ENCODE results near the gene SERPINC1. TPM values are rescaled to one million over a fixed set of nuclear protein-coding genes. Genes with fewer than 3 reads are reported as not detected.

Gene SERPINC1
- total RNA-seq, 1 donor from 2014 or later: 0.22 TPM

- peaks cover 44% of the 10 kb centered on the region for H3K36me3 Mint-ChIP-seq
- no peak for DNase-seq (ENCODE audit: low spot score in 2 of 2, unreplicated experiment in 2 of 2)
- no peaks in the 10 kb centered on the region for H3K27me3 Mint-ChIP-seq (ENCODE audit: low read depth)
- H3K4me3 Mint-ChIP-seq: peak overlapping the region; percentile 99
- H3K4me1 Mint-ChIP-seq: peaks cover 42% of the 10 kb centered on the region
- no peak for TF ChIP-seq CTCF (IDR thresholded peaks at IDR 0.05; ENCODE audit: unreplicated experiment)
- peak overlapping the region; percentile 99 for H3K27ac Mint-ChIP-seq
- H3K9me3 Mint-ChIP-seq: no peaks in the 10 kb centered on the region
Observed at GRCh38 chr1:173869021-173869359, 48.1 kb downstream of the SERPINC1 start.

- H3K9me3 Mint-ChIP-seq: no peaks in the 10 kb centered on the region
- H3K4me1 Mint-ChIP-seq: peaks cover 44% of the 10 kb centered on the region
- H3K36me3 Mint-ChIP-seq: peaks cover 46% of the 10 kb centered on the region
- peak within 1 kb of the TSS; percentile 99 for H3K4me3 Mint-ChIP-seq
- no peak for TF ChIP-seq CTCF (IDR thresholded peaks at IDR 0.05; ENCODE audit: unreplicated experiment)
- DNase-seq (ENCODE audit: low spot score in 2 of 2, unreplicated experiment in 2 of 2): peak; percentile 73 to 90
- no peaks in the 10 kb centered on the region for H3K27me3 Mint-ChIP-seq (ENCODE audit: low read depth)
- H3K27ac Mint-ChIP-seq: peak within 1 kb of the TSS; percentile 99
Observed at GRCh38 chr1:173868266-173869020, 48.7 kb downstream of the SERPINC1 start, which contains the start of gene ZBTB37. ZBTB37 (plus strand) TSS chr1:173868380; CDS start chr1:173870226, 1,846 bp downstream.

- Mint-ChIP-seq H3K9me3 (no peaks in the 10 kb centered on the region), H3K27me3 (ENCODE audit: low read depth) (no peaks in the 10 kb centered on the region), H3K36me3 (peaks cover 40% of the 10 kb centered on the region), H3K4me1 (peaks cover 44% of the 10 kb centered on the region), H3K27ac (peak within 1 kb of the TSS; percentile 99), H3K4me3 (peak within 1 kb of the TSS; percentile 99)
- DNase-seq (ENCODE audit: low spot score in 2 of 2, unreplicated experiment in 2 of 2): peak; percentile 98
- TF ChIP-seq CTCF (IDR thresholded peaks at IDR 0.05; ENCODE audit: unreplicated experiment): no peak
Observed at GRCh38 chr1:173867753-173868265, 49.3 kb downstream of the SERPINC1 start, which contains the start of gene GAS5. GAS5 (minus strand) TSS chr1:173867989.

GRCh38 chr1:173867141-173867752 is 49.9 kb downstream of the SERPINC1 start:
- Mint-ChIP-seq H3K36me3 (peaks cover 39% of the 10 kb centered on the region), H3K4me3 (peak overlapping the region; percentile 99), H3K4me1 (peaks cover 42% of the 10 kb centered on the region), H3K9me3 (no peaks in the 10 kb centered on the region), H3K27me3 (ENCODE audit: low read depth) (no peaks in the 10 kb centered on the region), H3K27ac (peak overlapping the region; percentile 99)
- no peak for TF ChIP-seq CTCF (IDR thresholded peaks at IDR 0.05; ENCODE audit: unreplicated experiment)
- no peak for DNase-seq (ENCODE audit: low spot score in 2 of 2, unreplicated experiment in 2 of 2)

- peaks cover 41% of the 10 kb centered on the region for H3K36me3 Mint-ChIP-seq
- no peak for TF ChIP-seq CTCF (IDR thresholded peaks at IDR 0.05; ENCODE audit: unreplicated experiment)
- H3K9me3 Mint-ChIP-seq: no peaks in the 10 kb centered on the region
- H3K27me3 Mint-ChIP-seq (ENCODE audit: low read depth): no peaks in the 10 kb centered on the region
- no peak for DNase-seq (ENCODE audit: low spot score in 2 of 2, unreplicated experiment in 2 of 2)
- peak overlapping the region; percentile 99 for H3K27ac Mint-ChIP-seq
- peak overlapping the region; percentile 99 for H3K4me3 Mint-ChIP-seq
- H3K4me1 Mint-ChIP-seq: peaks cover 41% of the 10 kb centered on the region
Observed at GRCh38 chr1:173866413-173867115, 50.6 kb downstream of the SERPINC1 start.

All from mesothelial cell of epicardium (in vitro differentiated cells).